IMR-90 (cell line): ENCODE data around the gene ZNF878. TPM values are rescaled to one million over a fixed set of nuclear protein-coding genes. Genes with fewer than 3 reads are reported as not detected.

Experiments
- ATAC-seq: fragments of 200-7000 bp; cut with Tn5 transposase; 2 replicates; pipeline ENCODE4 v1.9.1; 2020; ENCODE audit warnings: low read depth, mild to moderate bottlenecking, moderate library complexity
- Bru-seq: library from RNA; stranded (reverse); fragments of 400-500 nt; gene quantifications from one replicate; lab custom pipeline; 2021; lab: Mats Ljungman, UMichigan
- BruChase-seq, 2 experiments: library from RNA; stranded (reverse); fragments of 400-500 nt; gene quantifications; one replicate each; lab custom pipeline; 2021; lab: Mats Ljungman, UMichigan
- BruUV-seq: library from RNA; stranded (reverse); fragments of 400-500 nt; replicated peaks from 2 replicates; lab custom pipeline; 2021; lab: Mats Ljungman, UMichigan
- CTCF ChIA-PET: fragments of 300-600 bp; formaldehyde crosslinking; extraction: SDS; loops from one replicate; lab custom pipeline; 2021; ENCODE audit warnings: antibody characterized with exemption; lab: Yijun Ruan, JAX
- POLR2A ChIA-PET: fragments of 300-600 bp; sonication (Branson Sonifier 250); formaldehyde crosslinking; loops from one replicate; lab custom pipeline; 2022; ENCODE audit warnings: antibody characterized with exemption; ENCODE audit not compliant: unreplicated experiment; lab: Charles Lee
- DNase-seq: peaks from one replicate; pipeline ENCODE4 v3.0.0; 2013
- H2AFZ ChIP-seq: replicated peaks from 2 replicates; pipeline ENCODE3; 2013; ENCODE audit warnings: low read length, mild to moderate bottlenecking; ENCODE audit not compliant: poor library complexity
- H2AK5ac ChIP-seq: 2 replicates; pipeline ENCODE4 v1.6.1; 2013; ENCODE audit warnings: low read depth, low read length, inconsistent platforms
- H2AK9ac ChIP-seq: replicated peaks from 2 replicates; pipeline ENCODE3; 2013; ENCODE audit warnings: mild to moderate bottlenecking, low read depth, low read length, moderate library complexity; ENCODE audit not compliant: poor library complexity
- H2BK120ac ChIP-seq: 2 replicates; pipeline ENCODE4 v1.6.1; 2013; ENCODE audit warnings: low read depth, low read length, inconsistent platforms
- H2BK15ac ChIP-seq: 3 replicates; pipeline ENCODE4 v1.6.1; 2013; ENCODE audit warnings: low read depth, low read length, inconsistent platforms
- H2BK20ac ChIP-seq: 2 replicates; pipeline ENCODE4 v1.6.1; 2013; ENCODE audit warnings: low read depth, mild to moderate bottlenecking, inconsistent platforms, low read length, moderate library complexity
- H2BK5ac ChIP-seq: 2 replicates; pipeline ENCODE4 v1.6.1; 2013; ENCODE audit warnings: mild to moderate bottlenecking, low read depth, low read length, inconsistent platforms; ENCODE audit not compliant: poor library complexity, severe bottlenecking
- H3K14ac ChIP-seq: replicated peaks from 2 replicates; pipeline ENCODE4 v1.6.1; 2013; ENCODE audit warnings: low read depth, low read length, inconsistent platforms
- H3K18ac ChIP-seq: 2 replicates; pipeline ENCODE4 v1.6.1; 2013; ENCODE audit warnings: low read depth, low read length, control low read depth
- H3K23ac ChIP-seq: 2 replicates; pipeline ENCODE4 v1.6.1; 2013; ENCODE audit warnings: low read depth, low read length, inconsistent platforms
- H3K27ac ChIP-seq: 2 replicates; pipeline ENCODE4 v1.5.1; 2013; ENCODE audit warnings: mild to moderate bottlenecking, control low read depth, low read length; ENCODE audit not compliant: insufficient read depth
- H3K27me3 ChIP-seq: 2 replicates; pipeline ENCODE4 v1.6.1; 2013; ENCODE audit warnings: low read length; ENCODE audit not compliant: control insufficient read depth, insufficient read depth
- H3K36me3 ChIP-seq: 2 replicates; pipeline ENCODE4 v1.6.1; 2013; ENCODE audit warnings: low read length, mixed read lengths; ENCODE audit not compliant: control insufficient read depth, insufficient read depth
- H3K4ac ChIP-seq: 2 replicates; pipeline ENCODE4 v1.6.1; 2013; ENCODE audit warnings: low read depth, low read length, inconsistent platforms
- H3K4me1 ChIP-seq: 2 replicates; pipeline ENCODE4 v1.6.1; 2013; ENCODE audit warnings: low read length, mixed read lengths; ENCODE audit not compliant: control insufficient read depth, insufficient read depth
- H3K4me2 ChIP-seq: 2 replicates; pipeline ENCODE4 v1.6.1; 2013; ENCODE audit warnings: low read depth, mild to moderate bottlenecking, control low read depth, low read length, moderate library complexity
- H3K4me3 ChIP-seq: 2 replicates; pipeline ENCODE4 v1.5.1; 2013; ENCODE audit warnings: low read depth, mild to moderate bottlenecking, control low read depth, low read length, moderate library complexity; ENCODE audit not compliant: insufficient read depth
- H3K56ac ChIP-seq: 2 replicates; pipeline ENCODE4 v1.6.1; 2013; ENCODE audit warnings: low read length, inconsistent platforms; ENCODE audit not compliant: insufficient read depth; ENCODE audit errors: extremely low read depth
- H3K79me1 ChIP-seq, 2 experiments: 2 replicates each; pipeline ENCODE4 v1.6.1; 2013; ENCODE audit warnings: low read length in 2 of 2, inconsistent platforms in 1 of 2, low read depth in 1 of 2
- H3K9ac ChIP-seq: 2 replicates; pipeline ENCODE4 v1.6.1; 2013; ENCODE audit warnings: low read depth, low read length, control low read depth
- H3K9me1 ChIP-seq: 2 replicates; pipeline ENCODE4 v1.6.1; 2013; ENCODE audit warnings: low read length, inconsistent platforms; ENCODE audit not compliant: insufficient read depth
- H3K9me3 ChIP-seq: 2 replicates; pipeline ENCODE4 v1.6.1; 2013; ENCODE audit warnings: low read length; ENCODE audit not compliant: control insufficient read depth, insufficient read depth
- H4K20me1 ChIP-seq: 2 replicates; pipeline ENCODE4 v1.6.1; 2013; ENCODE audit warnings: low read length, inconsistent platforms; ENCODE audit not compliant: insufficient read depth
- H4K5ac ChIP-seq: 2 replicates; pipeline ENCODE4 v1.6.1; 2013; ENCODE audit warnings: mild to moderate bottlenecking, low read depth, low read length, control low read depth
- H4K8ac ChIP-seq, 2 experiments: 2 replicates each; pipeline ENCODE4 v1.6.1; 2013; ENCODE audit warnings: low read depth in 2 of 2, low read length in 2 of 2, control low read depth in 1 of 2, inconsistent platforms in 1 of 2
- H4K91ac ChIP-seq: 2 replicates; pipeline ENCODE4 v1.6.1; 2013; ENCODE audit warnings: low read depth, low read length, inconsistent platforms; ENCODE audit not compliant: insufficient read depth
- MXI1 ChIP-seq: IDR thresholded peaks from 2 replicates; pipeline ENCODE4 v1.6.1; 2012; ENCODE audit warnings: low read depth, mild to moderate bottlenecking, low read length, moderate library complexity, borderline replicate concordance
- POLR2A ChIP-seq: IDR thresholded peaks from 2 replicates; pipeline ENCODE4 v1.6.1; 2012; ENCODE audit warnings: mild to moderate bottlenecking, low read depth, low read length
- WGBS, 2 experiments: methylation state at CpG; one replicate each; pipeline versions ENCODE4 v1.1.5 to v1.1.7; 2013; ENCODE audit warnings: missing lambda C conversion rate in 2 of 2; ENCODE audit not compliant: insufficient read length in 1 of 2; ENCODE audit errors: extremely low coverage in 2 of 2; 5-methylcytosine and 5-hydroxymethylcytosine counted together
- dilution Hi-C: fragments of 300-500 bp; cut with HindIII; formaldehyde crosslinking; loops from one replicate; pipeline ENCODE4 v1.14.3; 2018; ENCODE audit warnings: low sequenced_read_pairs; ENCODE audit not compliant: unreplicated experiment
- in situ Hi-C: fragments of 300-500 bp; cut with MboI; formaldehyde crosslinking; loops from 3 replicates; pipeline ENCODE4 v1.14.3; 2019; ENCODE audit warnings: low sequenced_read_pairs, inconsistent platforms, mixed read lengths
- intact Hi-C: fragments of 100-400 bp; cut with micrococcal nuclease; formaldehyde crosslinking; loops from 2 replicates; pipeline ENCODE4 v1.10.0; 2022
- long read RNA-seq: library from polyadenylated mRNA; unstranded; transcript quantifications from one replicate; pipeline ENCODE4 v2.0.0, GENCODE V29; 2021; ENCODE audit not compliant: unreplicated experiment
- polyA plus RNA-seq, 3 experiments: library from polyadenylated mRNA; depleted of rRNA; stranded (reverse); fragments of >200 nt; gene quantifications; 2 replicates each; pipeline ENCODE4 v1.2.3, GENCODE V29; 2012; ENCODE audit warnings: low replicate concordance in 1 of 3
- total RNA-seq: library from RNA; depleted of rRNA; stranded (reverse); fragments of >200 nt; gene quantifications from 2 replicates; pipeline ENCODE4 v1.2.3, GENCODE V29; 2012; rRNA removed

ZNF878 gene
- 0.28 and 0.36 TPM in 2 replicates for total RNA-seq
- polyA plus RNA-seq (2012; rRNA removed): 0.05 and 0.07 TPM in 2 replicates
- not detected in 2 replicates for polyA plus RNA-seq (2012; cell fraction: cytosol; rRNA removed)
- polyA plus RNA-seq (2012; cell fraction: nucleus; rRNA removed; ENCODE audit: low replicate concordance): 0.10 TPM in 1 of 2 replicates, not detected in the other
- percentile 42 among the genes with signal in this experiment for Bru-seq, nascent RNA
- BruChase-seq, experiment 1, labeled RNA remaining after a 6-hour chase: percentile 36 among the genes with signal in this experiment
- BruChase-seq, experiment 2, labeled RNA remaining after a 2-hour chase: percentile 40 among the genes with signal in this experiment
- long read RNA-seq: 0 reads

DNA sequence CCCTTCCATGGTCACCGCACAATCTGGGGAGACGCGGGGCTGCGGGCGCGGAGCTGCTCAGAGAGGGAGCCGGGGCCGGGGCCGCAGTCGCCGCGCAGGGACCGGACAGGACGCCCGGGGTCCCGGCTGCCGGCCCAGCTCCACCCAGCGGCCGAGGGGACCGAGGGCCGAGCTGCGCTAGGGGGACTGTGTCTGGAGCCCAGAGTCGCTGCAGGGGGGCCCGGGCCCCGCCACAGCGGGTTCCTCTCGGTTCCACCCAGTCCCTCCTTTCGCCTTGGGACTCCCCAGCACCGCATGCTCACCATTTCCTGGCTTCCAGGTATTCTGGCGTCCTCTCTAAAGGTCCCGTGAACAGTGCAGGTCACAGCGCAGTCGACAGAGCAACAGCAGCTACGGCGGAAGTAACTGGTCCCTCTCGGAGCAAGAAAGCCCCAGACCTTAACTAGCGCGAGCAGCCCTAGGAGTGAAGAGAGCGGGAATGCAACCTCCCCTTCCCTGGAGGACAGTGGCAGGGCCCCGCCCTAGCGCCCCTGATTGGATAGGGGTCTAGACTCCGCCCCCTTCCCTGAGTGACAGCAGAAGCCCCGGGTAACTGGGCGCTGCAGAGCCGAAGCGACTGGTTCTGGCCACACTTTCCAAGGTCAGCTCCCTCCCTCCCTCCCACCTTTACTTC, at the start of gene ZNF878:
Gene ZNF878, minus strand, starts transcription at position 465 of the 673 bp plus-strand sequence. Its CDS starts 160 bp downstream, at position 305.
- Histone ChIP-seq H2BK20ac (no peak within 1 kb of the TSS), H3K23ac (peak within 1 kb of the TSS; percentile 80), H3K9me1 (no peaks in the 10 kb centered on the region), H3K4ac (peak within 1 kb of the TSS; percentile 13; the same call in 1 of the 2 replicates), H3K4me3 (peak within 1 kb of the TSS; percentile 88), H3K27ac (peak within 1 kb of the TSS; percentile 73), H3K4me1 (no peaks in the 10 kb centered on the region), H4K20me1 (no peaks in the 10 kb centered on the region), H3K56ac (no peak within 1 kb of the TSS), H4K5ac (no peak within 1 kb of the TSS), H3K14ac (no peak within 1 kb of the TSS), H4K91ac (no peak within 1 kb of the TSS), H3K9me3 (no peaks in the 10 kb centered on the region), H2BK120ac (no peak within 1 kb of the TSS), H2BK5ac (peak within 1 kb of the TSS; percentile 22), H3K4me2 (peak within 1 kb of the TSS; percentile 98), H4K8ac (peak within 1 kb of the TSS in 1 of 2 experiments; percentile 67; a peak in 1 of 4 replicates), H3K9ac (peak within 1 kb of the TSS; percentile 81), H2BK15ac (no peak within 1 kb of the TSS), H2AK5ac (no peak within 1 kb of the TSS), H2AFZ (peak within 1 kb of the TSS; percentile 96), H3K27me3 (no peaks in the 10 kb centered on the region), H3K18ac (no peak within 1 kb of the TSS), H2AK9ac (peak within 1 kb of the TSS; percentile 85), H3K79me1 (no peaks in the 10 kb centered on the region), H3K36me3 (no peaks in the 10 kb centered on the region)
- intact Hi-C loops (loop anchor here (10.0 kb wide), 1 partner anchor 128 kb away; the partner anchor contains the start of gene ZNF700), in situ Hi-C loops (no loop called here), dilution Hi-C loops (no loop called here)
- no TSS peak for BruUV-seq
- ChIA-PET CTCF (no interaction called here), POLR2A (no interaction called here)
- DNase-seq: peak; percentile 85
- ATAC-seq: peak; percentile 100
- no peak for TF ChIP-seq MXI1
- TF ChIP-seq POLR2A: peak; percentile 91
- whole genome bisulfite sequencing, 2 experiments: 2% methylated on average over 18 of the region's 46 CpGs; no CpG with 5 or more reads in 1 of the 2 experiments
